AG10803 (cell line): Measurements from ENCODE around the gene KCTD5.

Experiments
- DNase-seq: peaks from one replicate; pipeline ENCODE4 v3.0.0; 2010; ENCODE audit warnings: low read depth
- H3K4me3 ChIP-seq: 2 replicates; pipeline ENCODE4 v1.5.1; 2011; ENCODE audit warnings: mild to moderate bottlenecking, low read length, control low read depth
- CTCF ChIP-seq: conservative IDR thresholded peaks from 2 replicates; pipeline ENCODE4 v1.5.1; 2011; ENCODE audit warnings: mild to moderate bottlenecking, low read length, control low read depth, inconsistent platforms

The KCTD5 gene

GRCh38 chr16:2709588-2709984, 27.3 kb downstream of the KCTD5 start:
- H3K4me3 ChIP-seq, result no peak overlapping the region
- no peak for TF ChIP-seq CTCF
- DNase-seq, result no peak

DNA sequence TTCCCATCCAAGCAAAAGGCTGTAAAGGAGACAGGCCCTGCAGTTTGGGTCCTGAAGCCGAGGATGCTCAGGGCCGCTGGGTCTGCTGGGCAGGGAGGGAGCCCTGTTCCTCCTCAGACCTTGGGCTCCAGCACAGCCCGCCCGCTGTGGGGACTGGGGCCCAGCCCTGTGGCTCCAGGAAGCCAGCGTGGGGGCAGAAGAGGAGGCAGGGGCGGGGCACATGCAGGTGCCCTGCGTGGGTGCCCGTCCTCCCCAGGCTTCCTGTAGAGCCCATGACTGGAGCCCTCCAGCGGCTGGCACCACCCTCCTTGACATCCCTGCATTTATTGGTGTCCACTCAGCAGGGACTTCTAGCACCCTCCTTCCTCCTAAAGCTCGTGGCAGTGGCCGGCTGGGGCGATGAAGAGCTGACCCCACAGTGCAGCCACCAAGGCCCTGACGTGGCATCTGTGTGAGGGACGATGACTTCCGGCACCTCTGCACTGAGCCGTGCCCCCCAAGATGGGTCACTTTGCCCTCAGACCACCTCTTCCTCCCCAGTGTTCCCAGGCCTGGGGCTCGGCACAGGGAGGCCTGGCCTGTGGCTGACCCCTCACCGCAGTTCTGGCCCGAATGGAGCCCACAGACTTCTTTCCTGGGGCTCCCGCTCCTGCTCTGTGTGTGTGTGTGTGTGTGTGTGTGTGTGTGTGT, 27.8 kb downstream of the KCTD5 start:
- H3K4me3 ChIP-seq, result no peak overlapping the region
- TF ChIP-seq CTCF, result no peak
- no peak for DNase-seq

GRCh38 chr16:2710711-2711231, 28.4 kb downstream of the KCTD5 start:
- no peak overlapping the region for H3K4me3 ChIP-seq
- no peak for DNase-seq
- no peak for TF ChIP-seq CTCF

GRCh38 chr16:2711370-2712062, 29.2 kb downstream of the KCTD5 start:
- DNase-seq, result no peak
- TF ChIP-seq CTCF, result no peak
- no peak overlapping the region for H3K4me3 ChIP-seq

GRCh38 chr16:2712063-2712441, 29.7 kb downstream of the KCTD5 start:
- TF ChIP-seq CTCF, result no peak
- DNase-seq, result no peak
- H3K4me3 ChIP-seq, result no peak overlapping the region

DNA sequence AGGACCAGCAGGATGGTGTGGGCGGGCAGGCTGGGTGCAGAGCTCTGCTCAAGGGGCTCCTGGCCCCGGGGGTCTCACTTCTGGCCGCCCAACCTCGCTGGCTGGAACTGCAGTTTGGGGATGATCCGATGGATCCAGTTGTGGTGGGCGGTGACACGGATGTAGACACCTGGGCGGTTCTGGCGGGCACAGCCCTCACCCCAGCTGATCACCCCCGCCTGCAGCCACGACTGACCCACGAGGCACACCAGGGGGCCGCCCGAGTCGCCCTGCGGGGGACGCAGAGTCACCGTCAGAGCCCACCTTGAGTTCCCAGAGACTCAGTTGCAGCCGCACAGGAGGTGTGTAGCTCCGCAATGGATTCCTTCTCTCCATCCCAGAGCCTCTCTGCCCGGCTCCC, 30.2 kb downstream of the KCTD5 start:
- no peak overlapping the region for H3K4me3 ChIP-seq
- DNase-seq, result no peak
- TF ChIP-seq CTCF, result no peak

- H3K4me3 ChIP-seq, result no peak overlapping the region
- DNase-seq, result no peak
- TF ChIP-seq CTCF, result no peak
Observed at GRCh38 chr16:2713523-2713922, 31.2 kb downstream of the KCTD5 start.
